HEK293T (cell line): ENCODE results near the gene BAZ1A.

ENCODE experiments used
- CTCF ChIA-PET: fragments of 350-600 bp; formaldehyde crosslinking; extraction: SDS; loops from one replicate; lab custom pipeline; 2021; ENCODE audit warnings: antibody characterized with exemption, inconsistent platforms; lab: Yijun Ruan, JAX
- POLR2A ChIA-PET: fragments of 350-600 bp; formaldehyde crosslinking; extraction: SDS; loops from one replicate; lab custom pipeline; 2020; ENCODE audit warnings: antibody characterized with exemption, inconsistent platforms; lab: Yijun Ruan, JAX
- DNase-seq: peaks from one replicate; pipeline ENCODE4 v3.0.0; 2012; ENCODE audit warnings: mixed read lengths; ENCODE audit errors: extremely low spot score
- ARNT ChIP-seq: fragments of 450-650 bp; IDR thresholded peaks from 2 replicates; pipeline ENCODE4 v1.6.1; 2017; ENCODE audit warnings: mild to moderate bottlenecking
- BHLHE40 ChIP-seq: fragments of 450-650 bp; IDR thresholded peaks from 2 replicates; pipeline ENCODE4 v1.6.1; 2016; ENCODE audit warnings: mild to moderate bottlenecking, moderate library complexity, borderline replicate concordance
- ELF4 ChIP-seq: fragments of 450-650 bp; IDR thresholded peaks from 2 replicates; pipeline ENCODE4 v1.6.1; 2017; ENCODE audit warnings: antibody characterized with exemption
- FOXA1 ChIP-seq: fragments of 450-650 bp; IDR thresholded peaks from 2 replicates; pipeline ENCODE4 v1.6.1; 2016; ENCODE audit warnings: mild to moderate bottlenecking
- FOXK2 ChIP-seq: fragments of 450-650 bp; IDR thresholded peaks from 2 replicates; pipeline ENCODE4 v1.6.1; 2016; ENCODE audit warnings: mild to moderate bottlenecking
- FOXM1 ChIP-seq: fragments of 450-650 bp; IDR thresholded peaks from 2 replicates; pipeline ENCODE4 v1.6.1; 2017; ENCODE audit warnings: mild to moderate bottlenecking, borderline replicate concordance
- HDGF ChIP-seq: fragments of 450-650 bp; IDR thresholded peaks from 2 replicates; pipeline ENCODE4 v1.6.1; 2017; ENCODE audit warnings: antibody characterized with exemption, borderline replicate concordance
- L3MBTL2 ChIP-seq: fragments of 450-650 bp; conservative IDR thresholded peaks from 2 replicates; pipeline ENCODE4 v1.6.1; 2016; ENCODE audit warnings: mild to moderate bottlenecking
- LEF1 ChIP-seq: fragments of 450-650 bp; IDR thresholded peaks from 2 replicates; pipeline ENCODE4 v1.6.1; 2017; ENCODE audit warnings: mild to moderate bottlenecking, borderline replicate concordance
- NFRKB ChIP-seq: fragments of 450-650 bp; IDR thresholded peaks from 2 replicates; pipeline ENCODE4 v1.6.1; 2016; ENCODE audit warnings: mild to moderate bottlenecking, moderate library complexity
- PKNOX1 ChIP-seq: fragments of 450-650 bp; IDR thresholded peaks from 2 replicates; pipeline ENCODE4 v1.6.1; 2016
- SP1 ChIP-seq: fragments of 450-650 bp; IDR thresholded peaks from 2 replicates; pipeline ENCODE4 v1.6.1; 2017
- SUZ12 ChIP-seq: fragments of 450-650 bp; IDR thresholded peaks from 2 replicates; pipeline ENCODE4 v1.6.1; 2016; ENCODE audit warnings: mild to moderate bottlenecking
- TARDBP ChIP-seq: fragments of 450-650 bp; IDR thresholded peaks from 2 replicates; pipeline ENCODE4 v1.6.1; 2016
- ZNF384 ChIP-seq: fragments of 450-650 bp; IDR thresholded peaks from 2 replicates; pipeline ENCODE4 v1.6.1; 2016

Gene BAZ1A

GRCh38 chr14:34837801-34838322 lies 37.3 kb downstream of the BAZ1A start:
- no peak for DNase-seq
- ChIA-PET CTCF (no interaction called here), POLR2A (no interaction called here)
- TF ChIP-seq BHLHE40 (no peak), ZNF384 (no peak)

- no peak for DNase-seq
- POLR2A ChIA-PET = no interaction called here
- CTCF ChIA-PET = no interaction called here
- TF ChIP-seq FOXA1 = no peak
- no peak for TF ChIP-seq HDGF
- TF ChIP-seq L3MBTL2 = no peak
- no peak for TF ChIP-seq PKNOX1
- no peak for TF ChIP-seq BHLHE40
- no peak for TF ChIP-seq SUZ12
- TF ChIP-seq TARDBP = no peak
- TF ChIP-seq FOXM1 = no peak
- TF ChIP-seq LEF1 = no peak
- no peak for TF ChIP-seq SP1
- TF ChIP-seq ZNF384 = no peak
These were observed 39.8 kb downstream of the BAZ1A start for GRCh38 chr14:34835312-34835711.

GRCh38 chr14:34833549-34834523 lies 41.3 kb downstream of the BAZ1A start:
- ChIA-PET POLR2A (no interaction called here), CTCF (interaction anchor here (0.7 kb wide), 1 partner anchor 13 kb away, joined by 3 read pairs; no protein-coding TSS in a partner anchor)
- DNase-seq = no peak
- TF ChIP-seq BHLHE40 = no peak

- ChIA-PET POLR2A (no interaction called here), CTCF (no interaction called here)
- TF ChIP-seq ARNT (no peak), ZNF384 (no peak), HDGF (no peak), TARDBP (no peak)
- DNase-seq = no peak
These were observed 48.5 kb downstream of the BAZ1A start for GRCh38 chr14:34826661-34827060.

GRCh38 chr14:34824826-34825225 lies 50.3 kb downstream of the BAZ1A start:
- TF ChIP-seq L3MBTL2 (no peak), ARNT (no peak), HDGF (no peak), PKNOX1 (no peak), SP1 (no peak), SUZ12 (no peak), BHLHE40 (no peak), NFRKB (no peak), FOXA1 (no peak), FOXM1 (no peak), TARDBP (no peak)
- DNase-seq = no peak
- CTCF ChIA-PET = no interaction called here
- POLR2A ChIA-PET = no interaction called here

- no peak for DNase-seq
- ChIA-PET POLR2A (interaction anchor here (0.6 kb wide), 1 partner anchor 19 kb away, joined by 3 read pairs; no protein-coding TSS in a partner anchor), CTCF (no interaction called here)
- TF ChIP-seq HDGF (no peak), ELF4 (no peak), FOXK2 (no peak), ZNF384 (peak; percentile 66)
These were observed 50.9 kb downstream of the BAZ1A start for GRCh38 chr14:34824256-34824655.

- no peak for DNase-seq
- no peak for TF ChIP-seq NFRKB
- TF ChIP-seq FOXA1 = no peak
- TF ChIP-seq FOXK2 = no peak
- no peak for TF ChIP-seq L3MBTL2
- TF ChIP-seq ARNT = no peak
- no peak for TF ChIP-seq FOXM1
- TF ChIP-seq TARDBP = no peak
- no peak for TF ChIP-seq SUZ12
- no peak for TF ChIP-seq SP1
- no peak for TF ChIP-seq ZNF384
- no peak for TF ChIP-seq BHLHE40
- ChIA-PET POLR2A (no interaction called here), CTCF (no interaction called here)
These were observed 57.4 kb downstream of the BAZ1A start for GRCh38 chr14:34817768-34818167.
